Peyer's patch (tissue), 4 donors: Measurements from ENCODE around the gene VPS8.

Experiments used
- POLR2A ChIP-seq, 2 donors: fragments of 450-650 bp; IDR thresholded peaks; one replicate each; pipeline ENCODE4 v1.5.1; 2017; ENCODE audit warnings: antibody characterized with exemption in 2 of 2, mild to moderate bottlenecking in 2 of 2, moderate library complexity in 2 of 2
- TF ChIP-seq, protein P1 (sequence below), 6 experiments: fragments of 450-650 bp in 4 of 6; fragments of 200-600 bp in 2 of 6; sonication (generic) in 1 of 6; IDR thresholded peaks; one replicate each; pipeline ENCODE4 v1.5.1; 2017 to 2019; ENCODE audit warnings: antibody characterized with exemption in 6 of 6, mild to moderate bottlenecking in 3 of 6, moderate library complexity in 1 of 6

GRCh38 chr3:185058796-185059195 is 246.8 kb downstream of the VPS8 start:
- TF ChIP-seq POLR2A (IDR thresholded peaks at IDR 0.05): no peak
- TF ChIP-seq, protein P1, sequence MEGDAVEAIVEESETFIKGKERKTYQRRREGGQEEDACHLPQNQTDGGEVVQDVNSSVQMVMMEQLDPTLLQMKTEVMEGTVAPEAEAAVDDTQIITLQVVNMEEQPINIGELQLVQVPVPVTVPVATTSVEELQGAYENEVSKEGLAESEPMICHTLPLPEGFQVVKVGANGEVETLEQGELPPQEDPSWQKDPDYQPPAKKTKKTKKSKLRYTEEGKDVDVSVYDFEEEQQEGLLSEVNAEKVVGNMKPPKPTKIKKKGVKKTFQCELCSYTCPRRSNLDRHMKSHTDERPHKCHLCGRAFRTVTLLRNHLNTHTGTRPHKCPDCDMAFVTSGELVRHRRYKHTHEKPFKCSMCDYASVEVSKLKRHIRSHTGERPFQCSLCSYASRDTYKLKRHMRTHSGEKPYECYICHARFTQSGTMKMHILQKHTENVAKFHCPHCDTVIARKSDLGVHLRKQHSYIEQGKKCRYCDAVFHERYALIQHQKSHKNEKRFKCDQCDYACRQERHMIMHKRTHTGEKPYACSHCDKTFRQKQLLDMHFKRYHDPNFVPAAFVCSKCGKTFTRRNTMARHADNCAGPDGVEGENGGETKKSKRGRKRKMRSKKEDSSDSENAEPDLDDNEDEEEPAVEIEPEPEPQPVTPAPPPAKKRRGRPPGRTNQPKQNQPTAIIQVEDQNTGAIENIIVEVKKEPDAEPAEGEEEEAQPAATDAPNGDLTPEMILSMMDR (IDR thresholded peaks at IDR 0.05): no peak
